K562 (cell line): ENCODE data around the gene PNPLA7. TPM values are rescaled to one million over a fixed set of nuclear protein-coding genes. Genes with fewer than 3 reads are reported as not detected.

Source experiments
- C11orf30 ChIP-seq: fragments of 450-650 bp; IDR thresholded peaks from 2 replicates; pipeline ENCODE4 v1.6.1; 2016; ENCODE audit warnings: low read depth, mild to moderate bottlenecking
- CBX5 ChIP-seq: IDR thresholded peaks from 2 replicates; pipeline ENCODE4 v1.6.1; 2014; ENCODE audit warnings: low read depth, borderline replicate concordance
- CC2D1A ChIP-seq: fragments of 450-650 bp; IDR thresholded peaks from 2 replicates; pipeline ENCODE4 v1.6.1; 2017; ENCODE audit warnings: mild to moderate bottlenecking
- CHAMP1 ChIP-seq: fragments of 450-650 bp; IDR thresholded peaks from 2 replicates; pipeline ENCODE4 v1.6.1; 2016; ENCODE audit warnings: mild to moderate bottlenecking
- DMBX1 ChIP-seq: fragments of 250-450 bp; sonication (Bioruptor Pico); IDR thresholded peaks from 2 replicates; pipeline ENCODE4 v1.8.0; 2022; ENCODE audit warnings: inconsistent platforms, mild to moderate bottlenecking, moderate library complexity, borderline replicate concordance
- E2F3 ChIP-seq: fragments of 250-450 bp; sonication (Bioruptor Pico); IDR thresholded peaks from 2 replicates; pipeline ENCODE4 v1.4.0; 2020; ENCODE audit warnings: mild to moderate bottlenecking
- ELF2 ChIP-seq: fragments of 250-450 bp; sonication (Bioruptor Pico); IDR thresholded peaks from 2 replicates; pipeline ENCODE4 v1.5.0; 2021; ENCODE audit warnings: mild to moderate bottlenecking
- MAFK ChIP-seq: IDR thresholded peaks from 2 replicates; pipeline ENCODE4 v1.6.1; 2011; ENCODE audit warnings: low read length, improper control_type of control experiment
- NFIX ChIP-seq: fragments of 250-450 bp; sonication (Bioruptor Pico); IDR thresholded peaks from 2 replicates; pipeline ENCODE4 v1.4.0; 2020; ENCODE audit warnings: low read depth, mild to moderate bottlenecking, moderate library complexity
- NONO ChIP-seq, 2 experiments: fragments of 200-400 bp in 1 of 2; fragments of 450-650 bp in 1 of 2; formaldehyde crosslinking in 1 of 2; IDR thresholded peaks; 2 replicates each; pipeline ENCODE4 v1.6.1; 2017; ENCODE audit warnings: low read depth in 2 of 2, mild to moderate bottlenecking in 2 of 2, moderate library complexity in 2 of 2, low read length in 1 of 2
- POLR2AphosphoS2 ChIP-seq: IDR thresholded peaks from 2 replicates; pipeline ENCODE4 v1.6.1; 2012; ENCODE audit warnings: low read length, improper control_type of control experiment
- RBM15 ChIP-seq: fragments of 200-400 bp; formaldehyde crosslinking; IDR thresholded peaks from 2 replicates; pipeline ENCODE4 v1.6.1; 2018; ENCODE audit warnings: mild to moderate bottlenecking, low read length, moderate library complexity; ENCODE audit not compliant: insufficient read depth
- ZBTB40 ChIP-seq, 2 experiments: fragments of 450-650 bp in 1 of 2; sonication (generic) in 1 of 2; formaldehyde crosslinking in 1 of 2; IDR thresholded peaks; 2 replicates each; pipeline versions ENCODE4 v1.7.1 to v1.9.0; 2016 to 2022; ENCODE audit warnings: inconsistent platforms in 1 of 2, mild to moderate bottlenecking in 1 of 2, missing genetic modification reagents in 1 of 2
- ZFPM2 ChIP-seq: fragments of 250-450 bp; sonication (Bioruptor Pico); IDR thresholded peaks from 2 replicates; pipeline ENCODE4 v1.5.1; 2022; ENCODE audit warnings: mild to moderate bottlenecking
- ZKSCAN1 ChIP-seq: fragments of 150-350 bp; IDR thresholded peaks from 2 replicates; pipeline ENCODE4 v1.6.1; 2016; ENCODE audit warnings: low read depth, low read length
- ZNF24 ChIP-seq: fragments of 450-650 bp; IDR thresholded peaks from 2 replicates; pipeline ENCODE4 v1.6.1; 2016
- ZNF347 ChIP-seq: fragments of 450-650 bp; formaldehyde crosslinking; IDR thresholded peaks from 2 replicates; pipeline ENCODE4 v1.4.0; 2020; ENCODE audit warnings: low read depth, mild to moderate bottlenecking, moderate library complexity
- polyA plus RNA-seq, 8 experiments: library from polyadenylated mRNA; depleted of rRNA in 4 of 8; stranded (reverse) in 5 of 8; unstranded in 3 of 8; fragments of >200 nt; fragmentation: Nextera tagmentation in 2 of 8; fragmentation: Illumina TruSeq in 1 of 8; extraction: Ambion mirVana in 2 of 8; extraction: Trizol in 1 of 8; gene quantifications; 2 replicates each; pipeline versions ENCODE4 v1.2.1 to v1.2.3, GENCODE V29; 2011 to 2014; ENCODE audit warnings: inconsistent platforms in 1 of 8, missing spikeins in 1 of 8
- total RNA-seq, 7 experiments: library from RNA; depleted of rRNA in 6 of 7; stranded (reverse); fragments of >200 nt in 6 of 7; fragmentation: Illumina TruSeq in 2 of 7; extraction: Trizol in 2 of 7; gene quantifications; 2 replicates each; pipeline versions ENCODE4 v1.2.1 to v1.2.3, GENCODE V29; 2011 to 2021; ENCODE audit warnings: low replicate concordance in 1 of 7

PNPLA7 gene
- total and polyA plus RNA-seq, 9 of the 15 experiments (the other 6 are each of a cell fraction or from before 2014, with no cell fraction given) = 0.01 to 0.85 (median 0.19) TPM; not detected in 1

DNA sequence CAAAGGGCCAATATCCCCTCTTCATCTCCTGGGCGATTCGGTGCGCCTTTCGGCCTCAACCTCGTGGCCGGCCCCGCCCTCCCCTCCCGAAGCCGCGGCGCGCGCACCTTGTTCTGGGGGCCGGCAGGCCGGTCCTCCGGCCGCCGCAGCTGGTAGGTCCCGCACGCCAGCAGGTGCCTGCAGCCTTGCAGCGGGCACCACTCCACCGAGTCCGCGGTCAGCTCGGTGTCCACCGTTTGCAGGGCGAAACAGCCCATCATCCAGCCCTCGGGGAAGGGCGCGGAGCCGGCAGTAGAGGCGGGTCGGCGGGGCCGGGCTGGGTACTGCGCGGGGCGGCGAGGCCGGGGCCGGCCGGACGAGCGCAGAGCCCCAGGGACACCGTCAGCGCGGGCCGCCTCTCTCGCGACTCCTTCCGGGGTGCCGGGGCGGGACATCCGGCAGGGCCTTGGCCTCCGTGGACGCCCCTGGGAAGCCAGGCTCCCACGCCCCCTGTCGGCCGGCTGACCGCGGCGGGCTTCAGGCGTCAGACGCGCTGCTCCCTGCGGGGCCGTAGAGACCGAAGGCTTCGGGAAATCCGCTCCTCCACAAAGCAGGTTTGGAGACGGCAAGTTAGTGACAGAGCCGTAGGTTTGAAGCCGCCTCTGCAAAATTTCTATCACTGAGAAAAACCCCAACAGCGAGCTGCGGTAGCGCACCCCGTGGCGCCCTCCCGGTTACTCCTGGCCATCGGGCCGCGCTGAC is 28.5 kb upstream of the PNPLA7 start, which contains the start of gene DPH7 (continued):
- no peak for TF ChIP-seq CC2D1A
- no peak for TF ChIP-seq ZFPM2 (CRISPR knock-in tag)
- TF ChIP-seq NFIX (CRISPR knock-in tag) = no peak
- TF ChIP-seq C11orf30 = peak; percentile 87
- TF ChIP-seq MAFK = 0 out of 2 replicates have a peak, but pooled peaks have one; percentile 1
- peak; percentile 50; the same call in 1 of the 2 replicates for TF ChIP-seq CBX5
- no peak for TF ChIP-seq CHAMP1
- no peak for TF ChIP-seq ZNF347 (CRISPR knock-in tag)
- peak; percentile 76; the same call in 1 of the 2 replicates for TF ChIP-seq POLR2AphosphoS2
- 0 out of 2 replicates have a peak, but pooled peaks have one; percentile 55 for TF ChIP-seq DMBX1 (CRISPR knock-in tag)
- peak; percentile 99 for TF ChIP-seq ZBTB40 (IDR thresholded peaks at IDR 0.05)
- no peak for TF ChIP-seq ZBTB40 (CRISPR knock-in tag; IDR thresholded peaks at IDR 0.05)
- 0 out of 2 replicates have a peak, but pooled peaks have one; percentile 27 for TF ChIP-seq ZKSCAN1
- peak; percentile 52; the same call in 1 of the 2 replicates for TF ChIP-seq ELF2
- TF ChIP-seq RBM15 = no peak
- no peak; the same call in 1 of the 2 replicates for TF ChIP-seq E2F3 (CRISPR knock-in tag)
- TF ChIP-seq ZNF24 = peak; percentile 31; the same call in 1 of the 2 replicates
- peak; percentile 77 to 88; a peak in 3 of 4 replicates for TF ChIP-seq NONO (IDR thresholded peaks at IDR 0.05; ENCODE audit: low read depth in 2 of 2, low read length in 1 of 2)
